Myocyte (in vitro differentiated cells): ENCODE data around the gene BCKDK. TPM values are rescaled to one million over a fixed set of nuclear protein-coding genes. Genes with fewer than 3 reads are reported as not detected.

Experiments
- DNase-seq: peaks from one replicate; pipeline ENCODE4 v3.0.0-alpha.2; 2012; ENCODE audit warnings: low read depth
- total RNA-seq: library from RNA; depleted of rRNA; stranded (reverse); fragments of >200 nt; gene quantifications from 2 replicates; pipeline ENCODE4 v1.2.3, GENCODE V29; 2014

The BCKDK gene
- total RNA-seq, 1 donor from 2014 or later: 158 TPM

- no peak for DNase-seq
These were observed 28.1 kb upstream of the BCKDK start for GRCh38 chr16:31080035-31080629.

GRCh38 chr16:31080756-31081419, 27.3 kb upstream of the BCKDK start:
- DNase-seq: peak; percentile 37

DNA sequence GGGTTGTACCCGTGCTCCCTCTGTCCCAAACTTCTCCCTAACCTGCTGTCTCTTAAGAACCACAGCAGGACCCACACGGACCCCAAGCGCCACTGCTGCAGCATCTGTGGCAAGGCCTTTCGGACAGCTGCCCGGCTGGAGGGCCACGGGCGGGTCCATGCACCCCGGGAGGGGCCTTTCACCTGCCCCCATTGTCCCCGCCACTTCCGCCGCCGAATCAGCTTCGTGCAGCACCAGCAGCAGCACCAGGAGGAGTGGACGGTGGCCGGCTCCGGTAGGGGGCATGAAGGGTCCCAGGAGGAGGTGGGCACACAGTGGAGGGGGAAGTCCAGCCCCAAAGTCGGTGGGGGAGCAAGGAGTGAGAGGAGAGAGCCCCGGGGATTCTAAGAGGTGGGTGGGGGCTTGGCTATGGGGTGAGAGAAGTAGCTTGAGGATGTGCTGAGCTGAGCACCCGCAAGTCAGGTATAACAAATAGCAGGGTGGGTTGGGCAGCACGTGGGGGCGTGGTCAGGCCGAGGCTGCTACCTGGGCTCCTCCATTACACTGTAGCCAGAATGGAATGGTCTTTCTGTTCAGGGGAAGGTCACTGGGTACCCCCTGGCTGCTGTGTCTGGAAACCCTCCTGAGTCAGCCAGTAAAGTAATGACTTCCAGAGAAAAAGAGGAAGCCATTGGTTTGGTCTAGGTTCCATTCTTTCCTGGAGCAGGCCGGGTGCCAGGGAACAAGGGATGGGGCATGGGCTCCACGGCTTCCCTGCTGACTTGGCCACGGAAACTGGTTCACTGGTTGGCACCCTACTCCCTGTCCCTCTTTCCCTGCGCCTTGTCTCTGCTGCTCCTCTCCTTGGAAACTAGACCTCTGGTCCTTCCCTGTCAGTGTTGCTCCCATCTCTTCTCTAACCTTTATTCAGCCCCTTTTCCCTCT, 26.5 kb upstream of the BCKDK start:
- no peak for DNase-seq

- DNase-seq: no peak
These were observed 25.7 kb upstream of the BCKDK start for GRCh38 chr16:31082368-31083045.

DNA sequence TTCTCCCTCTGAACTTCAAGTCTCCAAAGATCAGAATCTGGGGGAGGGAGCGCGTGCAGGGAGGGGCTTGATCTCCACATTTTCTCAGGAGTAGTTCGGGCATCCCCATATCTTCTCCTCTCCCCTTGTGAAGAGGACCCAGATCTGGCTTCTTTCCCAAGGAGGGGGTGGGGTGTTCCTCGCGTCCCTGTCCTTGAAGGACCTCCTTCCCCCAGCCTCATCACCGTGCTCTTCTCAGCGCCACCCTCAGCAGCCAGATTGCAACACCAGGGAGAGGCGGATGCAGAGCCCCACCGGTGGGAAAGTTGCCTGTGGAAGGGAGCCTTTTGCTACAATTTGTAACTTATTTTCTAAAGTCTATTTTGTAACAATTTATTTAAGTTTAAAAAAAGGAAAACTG, 25.1 kb upstream of the BCKDK start:
- no peak for DNase-seq

- no peak for DNase-seq
These were observed 24.6 kb upstream of the BCKDK start for GRCh38 chr16:31083556-31083955.

GRCh38 chr16:31083981-31084380, 24.2 kb upstream of the BCKDK start:
- DNase-seq: no peak

- peak; percentile 87 for DNase-seq
These were observed 23.4 kb upstream of the BCKDK start for GRCh38 chr16:31084584-31085302.

GRCh38 chr16:31085411-31085810, 22.8 kb upstream of the BCKDK start:
- peak; percentile 39 for DNase-seq

GRCh38 chr16:31085873-31086628, 22.1 kb upstream of the BCKDK start:
- DNase-seq: peak; percentile 90

DNA sequence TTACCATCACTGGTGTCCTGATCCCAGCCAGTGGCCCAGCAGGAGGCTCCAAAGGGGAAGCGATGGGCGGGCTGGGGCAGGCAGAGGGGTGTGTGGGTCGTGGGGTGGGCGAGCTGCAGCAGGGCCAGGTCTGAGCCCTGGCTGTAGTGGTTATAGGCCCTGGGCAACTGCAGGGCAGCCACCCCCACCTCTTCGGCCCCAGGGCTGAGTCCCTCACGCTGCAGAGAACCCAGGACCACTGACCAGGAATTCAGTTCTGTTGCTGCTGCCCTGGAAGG, 21.6 kb upstream of the BCKDK start:
- DNase-seq: no peak

GRCh38 chr16:31087481-31087880, 20.7 kb upstream of the BCKDK start:
- no peak for DNase-seq

GRCh38 chr16:31087971-31088370, 20.2 kb upstream of the BCKDK start:
- no peak for DNase-seq

GRCh38 chr16:31088459-31089183, 19.6 kb upstream of the BCKDK start, which contains the start of gene PRSS53:
Gene PRSS53 (minus strand): TSS chr16:31088943. CDS start chr16:31088809, 134 bp downstream.
- no peak for DNase-seq

GRCh38 chr16:31089199-31089598, 19.0 kb upstream of the BCKDK start:
- DNase-seq: no peak

- DNase-seq: no peak
These were observed 17.6 kb upstream of the BCKDK start for GRCh38 chr16:31090540-31090939.

DNA sequence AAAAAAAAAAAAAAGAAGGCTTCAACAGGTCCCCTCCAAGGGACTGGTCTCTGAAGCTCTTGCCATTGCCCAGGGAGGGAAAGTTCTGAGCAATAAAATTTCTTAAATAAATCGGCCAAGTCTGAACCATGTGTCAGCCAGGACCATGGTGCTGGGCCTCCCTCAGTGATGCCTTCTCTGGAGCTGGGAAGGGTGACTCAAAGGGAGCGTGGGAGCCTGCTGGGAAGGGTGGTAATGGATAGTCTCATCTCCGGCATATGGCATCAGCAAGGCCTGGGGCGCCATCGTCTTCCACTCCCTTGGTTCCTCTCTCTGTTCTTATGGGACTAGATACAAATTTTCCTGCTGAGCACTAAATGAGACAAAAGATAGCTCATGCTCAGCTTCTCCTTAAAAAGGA, 15.9 kb upstream of the BCKDK start:
- DNase-seq: no peak

GRCh38 chr16:31093132-31093703, 15.0 kb upstream of the BCKDK start:
- DNase-seq: peak; percentile 76

DNA sequence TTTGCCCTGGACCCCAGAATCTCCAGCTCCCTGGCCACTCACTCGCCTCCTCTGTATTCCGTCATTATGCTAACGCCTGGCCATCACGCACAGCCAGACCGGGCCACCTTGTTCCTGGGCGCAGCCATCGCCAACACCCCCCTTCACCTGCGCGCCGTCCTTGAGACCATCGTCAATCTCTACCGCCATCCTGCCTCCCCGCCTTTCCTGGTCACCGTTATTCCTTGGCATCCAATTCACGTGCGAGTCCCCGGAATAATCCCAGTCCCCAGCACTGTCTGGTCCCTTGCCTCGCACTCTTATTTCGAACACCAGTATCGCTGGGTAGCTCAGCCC, 14.1 kb upstream of the BCKDK start:
- no peak for DNase-seq
